Neural progenitor cell (in vitro differentiated cells): ENCODE measurements around the gene NEDD4L. TPM values are rescaled to one million over a fixed set of nuclear protein-coding genes. Genes with fewer than 3 reads are reported as not detected.

ENCODE experiments used
- DNase-seq: peaks from one replicate; pipeline ENCODE4 v3.0.0-alpha.2; 2016; ENCODE audit warnings: low spot score
- H2AFZ ChIP-seq: fragments of 200-600 bp; sonication (generic); replicated peaks from 2 replicates; pipeline ENCODE4 v1.6.1; 2016; ENCODE audit warnings: antibody characterized with exemption
- H3F3A ChIP-seq: fragments of 200-600 bp; sonication (generic); 2 replicates; pipeline ENCODE4 v1.6.1; 2016; ENCODE audit warnings: antibody characterized with exemption, low read depth
- H3K27ac ChIP-seq: fragments of 200-600 bp; sonication (generic); 2 replicates; pipeline ENCODE4 v1.5.1; 2016; ENCODE audit warnings: mild to moderate bottlenecking
- H3K27me3 ChIP-seq: fragments of 200-600 bp; sonication (generic); 2 replicates; pipeline ENCODE4 v1.6.1; 2016; ENCODE audit warnings: mild to moderate bottlenecking, moderate library complexity
- H3K36me3 ChIP-seq: fragments of 200-600 bp; sonication (generic); 2 replicates; pipeline ENCODE4 v1.5.1; 2016
- H3K4me1 ChIP-seq: fragments of 200-600 bp; sonication (generic); 2 replicates; pipeline ENCODE4 v1.6.1; 2016; ENCODE audit warnings: mixed run types
- H3K4me2 ChIP-seq: fragments of 200-600 bp; sonication (generic); 2 replicates; pipeline ENCODE4 v1.6.1; 2016
- H3K4me3 ChIP-seq: fragments of 200-600 bp; sonication (generic); 2 replicates; pipeline ENCODE4 v1.5.1; 2016
- H3K79me2 ChIP-seq: fragments of 200-600 bp; sonication (generic); 2 replicates; pipeline ENCODE4 v1.6.1; 2016; ENCODE audit warnings: low read depth
- H3K9ac ChIP-seq: fragments of 200-600 bp; sonication (generic); 2 replicates; pipeline ENCODE4 v1.6.1; 2016
- H3K9me3 ChIP-seq: fragments of 200-600 bp; sonication (generic); 2 replicates; pipeline ENCODE4 v1.5.1; 2016; ENCODE audit warnings: low read depth
- H4K20me1 ChIP-seq: fragments of 200-600 bp; sonication (generic); 2 replicates; pipeline ENCODE4 v1.6.1; 2016; ENCODE audit warnings: low read depth
- H3K27ac Mint-ChIP-seq: 3 replicates; pipeline ENCODE4 v1.8.0; 2021; ENCODE audit warnings: mixed read lengths
- H3K27me3 Mint-ChIP-seq: 2 replicates; pipeline ENCODE4 v1.8.0; 2022; ENCODE audit warnings: low read depth, mild to moderate bottlenecking, inconsistent platforms, moderate library complexity, mixed read lengths; ENCODE audit not compliant: insufficient read depth
- H3K36me3 Mint-ChIP-seq: 3 replicates; pipeline ENCODE4 v1.8.0; 2021; ENCODE audit warnings: mixed read lengths
- H3K4me1 Mint-ChIP-seq: 3 replicates; pipeline ENCODE4 v1.8.0; 2021; ENCODE audit warnings: mixed read lengths
- H3K4me3 Mint-ChIP-seq: 3 replicates; pipeline ENCODE4 v1.8.0; 2021; ENCODE audit warnings: mild to moderate bottlenecking, moderate library complexity, mixed read lengths
- H3K9me3 Mint-ChIP-seq: 3 replicates; pipeline ENCODE4 v1.8.0; 2020; ENCODE audit warnings: mixed read lengths
- CTCF ChIP-seq: fragments of 200-600 bp; sonication (generic); IDR thresholded peaks from 2 replicates; pipeline ENCODE4 v1.5.1; 2017; ENCODE audit warnings: antibody characterized with exemption, mild to moderate bottlenecking
- EZH2 ChIP-seq: fragments of 200-600 bp; sonication (generic); IDR thresholded peaks from 2 replicates; pipeline ENCODE4 v1.6.1; 2017; ENCODE audit warnings: antibody characterized with exemption, mild to moderate bottlenecking, moderate library complexity
- EZH2phosphoT487 ChIP-seq: fragments of 200-600 bp; sonication (generic); IDR thresholded peaks from 2 replicates; pipeline ENCODE4 v1.6.1; 2017; ENCODE audit warnings: antibody characterized with exemption
- total RNA-seq: library from RNA; depleted of rRNA; stranded (reverse); fragments of >200 nt; gene quantifications from 2 replicates; pipeline ENCODE4 v1.2.3, GENCODE V29; 2015; ENCODE audit warnings: low replicate concordance

Gene NEDD4L
- total RNA-seq, 1 donor from 2014 or later = 55.5 TPM

GRCh38 chr18:58413667-58414628, 369.9 kb downstream of the NEDD4L start:
- DNase-seq = no peak
- H3F3A ChIP-seq = no peaks in the 10 kb centered on the region
- peaks cover 2% of the 10 kb centered on the region for H3K9me3 Mint-ChIP-seq
- H3K9ac ChIP-seq = no peak overlapping the region
- no peak overlapping the region for H3K4me3 Mint-ChIP-seq
- no peaks in the 10 kb centered on the region for H3K9me3 ChIP-seq
- H3K27ac Mint-ChIP-seq = no peak overlapping the region
- no peak overlapping the region for H3K4me3 ChIP-seq
- peaks cover 2% of the 10 kb centered on the region for H3K27me3 Mint-ChIP-seq
- no peaks in the 10 kb centered on the region for H4K20me1 ChIP-seq
- no peak overlapping the region for H2AFZ ChIP-seq
- no peak overlapping the region for H3K27ac ChIP-seq
- TF ChIP-seq EZH2phosphoT487 = no peak
- TF ChIP-seq CTCF = no peak
- TF ChIP-seq EZH2 = no peak
- H3K4me1 ChIP-seq = peaks cover 10% of the 10 kb centered on the region
- no peaks in the 10 kb centered on the region for H3K36me3 Mint-ChIP-seq
- no peaks in the 10 kb centered on the region for H3K36me3 ChIP-seq
- no peaks in the 10 kb centered on the region for H3K79me2 ChIP-seq
- peaks cover 12% of the 10 kb centered on the region for H3K4me1 Mint-ChIP-seq
- H3K27me3 ChIP-seq = no peaks in the 10 kb centered on the region
- H3K4me2 ChIP-seq = no peak overlapping the region

GRCh38 chr18:58416014-58416703, 372.1 kb downstream of the NEDD4L start:
- no peaks in the 10 kb centered on the region for H3F3A ChIP-seq
- Mint-ChIP-seq H3K27me3 (peaks cover 10% of the 10 kb centered on the region), H3K27ac (no peak overlapping the region), H3K4me1 (peaks cover 12% of the 10 kb centered on the region), H3K9me3 (peaks cover 6% of the 10 kb centered on the region), H3K36me3 (no peaks in the 10 kb centered on the region), H3K4me3 (no peak overlapping the region)
- H3K27ac ChIP-seq = no peak overlapping the region
- no peaks in the 10 kb centered on the region for H3K9me3 ChIP-seq
- H3K79me2 ChIP-seq = no peaks in the 10 kb centered on the region
- no peaks in the 10 kb centered on the region for H4K20me1 ChIP-seq
- H3K4me3 ChIP-seq = no peak overlapping the region
- no peaks in the 10 kb centered on the region for H3K36me3 ChIP-seq
- peaks cover 10% of the 10 kb centered on the region for H3K4me1 ChIP-seq
- TF ChIP-seq EZH2 (no peak), EZH2phosphoT487 (no peak), CTCF (no peak)
- no peak overlapping the region for H2AFZ ChIP-seq
- no peak overlapping the region for H3K4me2 ChIP-seq
- no peaks in the 10 kb centered on the region for H3K27me3 ChIP-seq
- no peak overlapping the region for H3K9ac ChIP-seq
- DNase-seq = no peak

GRCh38 chr18:58416704-58417683, 373.0 kb downstream of the NEDD4L start:
- no peaks in the 10 kb centered on the region for H3K79me2 ChIP-seq
- no peak overlapping the region for H3K27ac ChIP-seq
- no peak overlapping the region for H2AFZ ChIP-seq
- no peak overlapping the region for H3K9ac ChIP-seq
- H3K27me3 Mint-ChIP-seq = peaks cover 10% of the 10 kb centered on the region
- no peak overlapping the region for H3K4me3 Mint-ChIP-seq
- peaks cover 6% of the 10 kb centered on the region for H3K9me3 Mint-ChIP-seq
- H4K20me1 ChIP-seq = no peaks in the 10 kb centered on the region
- no peaks in the 10 kb centered on the region for H3K36me3 ChIP-seq
- no peak overlapping the region for H3K4me3 ChIP-seq
- H3K36me3 Mint-ChIP-seq = no peaks in the 10 kb centered on the region
- H3K27ac Mint-ChIP-seq = peak overlapping the region; percentile 16
- TF ChIP-seq EZH2phosphoT487 (no peak), CTCF (no peak), EZH2 (no peak)
- H3K4me1 ChIP-seq = peaks cover 9% of the 10 kb centered on the region
- no peaks in the 10 kb centered on the region for H3K9me3 ChIP-seq
- no peaks in the 10 kb centered on the region for H3K27me3 ChIP-seq
- H3K4me2 ChIP-seq = no peak overlapping the region
- DNase-seq = no peak
- no peaks in the 10 kb centered on the region for H3F3A ChIP-seq
- peaks cover 12% of the 10 kb centered on the region for H3K4me1 Mint-ChIP-seq
